GM20000 (cell line): ENCODE measurements around the gene CDC42EP4.
A peak's percentile ranks its signal among the peaks of the same experiment; 100 is the strongest.

Experiments
- DNase-seq: peaks from one replicate; pipeline ENCODE4 v3.0.0; 2012; ENCODE audit warnings: low spot score
- CTCF ChIP-seq: IDR thresholded peaks from 2 replicates; pipeline ENCODE4 v1.5.1; 2012; ENCODE audit warnings: mild to moderate bottlenecking, control low read depth; ENCODE audit errors: extremely low read depth, missing control alignments

Gene CDC42EP4

GRCh38 chr17:73262676-73263642, 48.8 kb downstream of the CDC42EP4 start:
- DNase-seq: no peak
- no peak for TF ChIP-seq CTCF

GRCh38 chr17:73261952-73262675, 49.7 kb downstream of the CDC42EP4 start:
- TF ChIP-seq CTCF: no peak
- no peak for DNase-seq

GRCh38 chr17:73261617-73261951, 50.2 kb downstream of the CDC42EP4 start, which contains the start of gene CPSF4L:
Gene CPSF4L (minus strand): TSS chr17:73261880. CDS start chr17:73261818, 62 bp downstream.
- no peak for TF ChIP-seq CTCF
- no peak for DNase-seq

GRCh38 chr17:73257516-73257915, 54.3 kb downstream of the CDC42EP4 start:
- no peak for TF ChIP-seq CTCF
- no peak for DNase-seq

GRCh38 chr17:73256220-73256619, 55.6 kb downstream of the CDC42EP4 start:
- TF ChIP-seq CTCF: no peak
- DNase-seq: no peak

GRCh38 chr17:73255671-73256181, 56.1 kb downstream of the CDC42EP4 start:
- peak; percentile 94 for TF ChIP-seq CTCF
- peak; percentile 73 for DNase-seq

- DNase-seq: no peak
- no peak for TF ChIP-seq CTCF
Observed at GRCh38 chr17:73251871-73252270, 59.9 kb downstream of the CDC42EP4 start.
